Naive B cell (primary cell): ENCODE results near the gene LATS1. TPM values are rescaled to one million over a fixed set of nuclear protein-coding genes. Genes with fewer than 3 reads are reported as not detected.
"Not testable (repeated sequence)": the region's sequence is repeated elsewhere in the genome, so short reads cannot be mapped to it uniquely, and the experiment has no call there.

Experiments
- ATAC-seq, 2 donors: fragments of 150-1000 bp; cut with Tn5 transposase; 2 replicates each; pipeline ENCODE4 v1.10.0; 2021; ENCODE audit warnings: low read depth in 2 of 2, mild to moderate bottlenecking in 2 of 2, moderate library complexity in 2 of 2
- DNase-seq: peaks from one replicate; pipeline ENCODE4 v3.0.0; 2022
- H3K27ac Mint-ChIP-seq, 6 donors: one replicate each; pipeline ENCODE4 v1.8.0; 2020 to 2022; ENCODE audit warnings: mild to moderate bottlenecking in 6 of 6, mixed read lengths in 6 of 6, moderate library complexity in 5 of 6, inconsistent platforms in 2 of 6
- H3K27me3 Mint-ChIP-seq, 3 donors: one replicate each; pipeline ENCODE4 v1.8.0; 2021 to 2022; ENCODE audit warnings: mixed read lengths in 3 of 3, mild to moderate bottlenecking in 1 of 3
- H3K36me3 Mint-ChIP-seq, 2 donors: one replicate each; pipeline ENCODE4 v1.8.0; 2020 to 2022; ENCODE audit warnings: mixed read lengths in 2 of 2, inconsistent platforms in 1 of 2, mild to moderate bottlenecking in 1 of 2
- H3K4me1 Mint-ChIP-seq, 3 donors: one replicate each; pipeline ENCODE4 v1.8.0; 2020 to 2022; ENCODE audit warnings: mixed read lengths in 3 of 3, inconsistent platforms in 1 of 3, mild to moderate bottlenecking in 1 of 3, moderate library complexity in 1 of 3
- H3K4me3 Mint-ChIP-seq, 8 donors: one replicate each; pipeline ENCODE4 v1.8.0; 2020 to 2022; ENCODE audit warnings: mild to moderate bottlenecking in 8 of 8, mixed read lengths in 8 of 8, moderate library complexity in 8 of 8, inconsistent platforms in 2 of 8
- H3K9me3 Mint-ChIP-seq, 7 donors: one replicate each; pipeline ENCODE4 v1.8.0; 2020 to 2022; ENCODE audit warnings: mixed read lengths in 7 of 7, mild to moderate bottlenecking in 5 of 7, inconsistent platforms in 2 of 7, moderate library complexity in 1 of 7
- polyA plus RNA-seq, 6 donors: library from polyadenylated mRNA; unstranded; fragments of 300-500 nt; fragmentation: Illumina TruSeq; gene quantifications; one replicate each; pipeline ENCODE4 v1.2.3, GENCODE V29; 2021; ENCODE audit warnings: low read depth in 6 of 6

Gene LATS1
- polyA plus RNA-seq, 6 donors from 2014 or later = 12.5 to 21.4 (median 13.4) TPM

- H3K9me3 Mint-ChIP-seq = no peaks in the 10 kb centered on the region
Observed at GRCh38 chr6:149681209-149681608, 36.7 kb downstream of the LATS1 start.

GRCh38 chr6:149680503-149680902, 37.4 kb downstream of the LATS1 start:
- no peak overlapping the region for H3K4me3 Mint-ChIP-seq
- H3K9me3 Mint-ChIP-seq = no peaks in the 10 kb centered on the region
- ATAC-seq (no peak), DNase-seq (no peak)
- peak overlapping the region in 3 of 6 donors; percentile 2 to 57 (median 41) for H3K27ac Mint-ChIP-seq
- H3K36me3 Mint-ChIP-seq = peaks cover 0 to 17% of the 10 kb centered on the region in 2 donors
- no peaks in the 10 kb centered on the region for H3K27me3 Mint-ChIP-seq
- peaks cover 5 to 17% (median 8%) of the 10 kb centered on the region in 3 donors for H3K4me1 Mint-ChIP-seq

More at GRCh38 chr6:149681209-149681608, 36.7 kb downstream of the LATS1 start:
- peaks cover 7 to 17% (median 8%) of the 10 kb centered on the region in 3 donors for H3K4me1 Mint-ChIP-seq
- ATAC-seq (no peak), DNase-seq (no peak)
- peaks cover 0 to 18% of the 10 kb centered on the region in 2 donors for H3K36me3 Mint-ChIP-seq
- H3K27me3 Mint-ChIP-seq = no peaks in the 10 kb centered on the region
- H3K27ac Mint-ChIP-seq = peak overlapping the region in 3 of 6 donors; percentile 2 to 68 (median 41)
- H3K4me3 Mint-ChIP-seq = no peak overlapping the region

GRCh38 chr6:149672265-149672664, 45.6 kb downstream of the LATS1 start:
- not testable (repeated sequence) for H3K4me1 Mint-ChIP-seq, H3K27me3 Mint-ChIP-seq, ATAC-seq, DNase-seq, H3K4me3 Mint-ChIP-seq, H3K9me3 Mint-ChIP-seq
- H3K27ac Mint-ChIP-seq = peak overlapping the region in 2 of 6 donors; percentile 42 to 61
- peaks cover 0 to 16% of the 10 kb centered on the region in 2 donors for H3K36me3 Mint-ChIP-seq

GRCh38 chr6:149660028-149660427, 57.9 kb downstream of the LATS1 start:
- DNase-seq = no peak
- ATAC-seq = no peak
- H3K4me3 Mint-ChIP-seq = no peak overlapping the region
- H3K36me3 Mint-ChIP-seq = peaks cover 8 to 11% of the 10 kb centered on the region in 2 donors
- H3K27me3 Mint-ChIP-seq = no peaks in the 10 kb centered on the region
- H3K27ac Mint-ChIP-seq = no peak overlapping the region
- H3K4me1 Mint-ChIP-seq = no peaks in the 10 kb centered on the region
- H3K9me3 Mint-ChIP-seq = no peaks in the 10 kb centered on the region

- H3K36me3 Mint-ChIP-seq = peaks cover 0 to 8% of the 10 kb centered on the region in 2 donors
- no peaks in the 10 kb centered on the region for H3K27me3 Mint-ChIP-seq
- no peak for DNase-seq
- ATAC-seq = no peak
- H3K27ac Mint-ChIP-seq = peak overlapping the region in 1 of 6 donors; percentile 70
- no peak overlapping the region for H3K4me3 Mint-ChIP-seq
- H3K9me3 Mint-ChIP-seq = no peaks in the 10 kb centered on the region
- no peaks in the 10 kb centered on the region for H3K4me1 Mint-ChIP-seq
Observed at GRCh38 chr6:149657441-149657840, 60.5 kb downstream of the LATS1 start.

GRCh38 chr6:149651056-149651455, 66.8 kb downstream of the LATS1 start:
- Mint-ChIP-seq H3K4me1 (peaks cover 9 to 25% (median 13%) of the 10 kb centered on the region in 3 donors), H3K4me3 (peak overlapping the region in 1 of 8 donors; percentile 51), H3K27me3 (no peaks in the 10 kb centered on the region), H3K9me3 (no peaks in the 10 kb centered on the region), H3K36me3 (no peaks in the 10 kb centered on the region), H3K27ac (no peak overlapping the region)
- DNase-seq (no peak), ATAC-seq (no peak)

GRCh38 chr6:149648148-149649145, 69.5 kb downstream of the LATS1 start, which contains the start of gene KATNA1:
TSS of gene KATNA1 (minus strand) at chr6:149648714. CDS start at chr6:149638547, 10,167 bp downstream.
- Mint-ChIP-seq H3K4me1 (peaks cover 10 to 36% (median 17%) of the 10 kb centered on the region in 3 donors), H3K36me3 (no peaks in the 10 kb centered on the region), H3K4me3 (peak within 1 kb of the TSS; percentile 88 to 96 (median 93)), H3K27ac (peak within 1 kb of the TSS; percentile 83 to 96 (median 88)), H3K9me3 (no peaks in the 10 kb centered on the region), H3K27me3 (no peaks in the 10 kb centered on the region)
- DNase-seq (peak; percentile 82), ATAC-seq (peak; percentile 92 to 93)

GRCh38 chr6:149646599-149646998, 71.3 kb downstream of the LATS1 start:
- Mint-ChIP-seq H3K4me3 (peak overlapping the region in 4 of 8 donors; percentile 50 to 96 (median 93)), H3K4me1 (peaks cover 17 to 47% (median 21%) of the 10 kb centered on the region in 3 donors), H3K9me3 (no peaks in the 10 kb centered on the region), H3K27ac (no peak overlapping the region), H3K36me3 (no peaks in the 10 kb centered on the region), H3K27me3 (no peaks in the 10 kb centered on the region)
- ATAC-seq (no peak), DNase-seq (no peak)

- Mint-ChIP-seq H3K36me3 (peaks cover 0 to 5% of the 10 kb centered on the region in 2 donors), H3K9me3 (no peaks in the 10 kb centered on the region), H3K27me3 (no peaks in the 10 kb centered on the region), H3K4me1 (peaks cover 14 to 42% (median 20%) of the 10 kb centered on the region in 3 donors), H3K4me3 (no peak overlapping the region), H3K27ac (peak overlapping the region in 2 of 6 donors; percentile 3 to 22)
- DNase-seq = no peak
- no peak for ATAC-seq
Observed at GRCh38 chr6:149642829-149643580, 74.9 kb downstream of the LATS1 start.

- no peaks in the 10 kb centered on the region for H3K27me3 Mint-ChIP-seq
Observed at GRCh38 chr6:149636124-149636523, 81.8 kb downstream of the LATS1 start.

GRCh38 chr6:149634315-149634714, 83.6 kb downstream of the LATS1 start:
- Mint-ChIP-seq H3K27ac (no peak overlapping the region), H3K4me3 (no peak overlapping the region), H3K36me3 (peaks cover 0 to 10% of the 10 kb centered on the region in 2 donors), H3K9me3 (no peaks in the 10 kb centered on the region), H3K27me3 (no peaks in the 10 kb centered on the region), H3K4me1 (peaks cover 2 to 3% (median 3%) of the 10 kb centered on the region in 3 donors)
- ATAC-seq (no peak), DNase-seq (no peak)

More at GRCh38 chr6:149636124-149636523, 81.8 kb downstream of the LATS1 start:
- Mint-ChIP-seq H3K4me3 (no peak overlapping the region), H3K36me3 (peaks cover 0 to 10% of the 10 kb centered on the region in 2 donors), H3K4me1 (peaks cover 0 to 4% (median 0%) of the 10 kb centered on the region in 3 donors), H3K9me3 (no peaks in the 10 kb centered on the region), H3K27ac (no peak overlapping the region)
- no peak for ATAC-seq
- no peak for DNase-seq

GRCh38 chr6:149628875-149629510, 88.9 kb downstream of the LATS1 start:
- DNase-seq (peak; percentile 20), ATAC-seq (peak; percentile 86 to 87)
- H3K4me1 Mint-ChIP-seq = peaks cover 14 to 19% (median 17%) of the 10 kb centered on the region in 3 donors
- H3K4me3 Mint-ChIP-seq = peak overlapping the region in 3 of 8 donors; percentile 47 to 73 (median 48)
- no peaks in the 10 kb centered on the region for H3K27me3 Mint-ChIP-seq
- H3K9me3 Mint-ChIP-seq = no peaks in the 10 kb centered on the region
- peak overlapping the region; percentile 6 to 92 (median 79) for H3K27ac Mint-ChIP-seq
- peaks cover 0 to 6% of the 10 kb centered on the region in 2 donors for H3K36me3 Mint-ChIP-seq
